SK-N-MC (cell line): Measurements from ENCODE around the gene TCF19.

ENCODE experiments used
- EZH2 ChIP-seq: fragments of 200-600 bp; sonication (generic); IDR thresholded peaks from one replicate; pipeline ENCODE4 v1.6.1; 2017; ENCODE audit warnings: antibody characterized with exemption
- POLR2AphosphoS5 ChIP-seq: IDR thresholded peaks from 2 replicates; pipeline ENCODE4 v1.6.1; 2012; ENCODE audit warnings: mild to moderate bottlenecking, low read depth, low read length, borderline replicate concordance

DNA sequence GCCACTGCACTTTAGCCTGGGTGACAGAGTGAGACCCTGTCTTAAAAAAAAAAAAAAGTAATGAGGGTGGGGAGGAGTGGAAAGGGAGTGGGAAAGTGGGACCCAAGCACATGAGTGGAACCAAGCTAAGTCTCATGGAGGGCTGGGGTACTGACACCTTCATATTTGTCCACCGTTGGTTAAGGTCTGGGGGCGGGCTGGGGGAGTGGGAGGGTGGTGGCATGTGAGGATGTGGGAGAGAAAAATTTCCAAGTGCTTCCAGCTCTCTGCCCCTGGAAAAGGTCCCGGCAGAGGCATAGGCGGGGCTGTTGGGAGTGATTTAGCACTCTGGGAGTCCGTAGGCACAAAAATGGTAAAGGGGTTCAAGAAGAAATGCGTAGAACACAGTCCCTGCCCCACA, 25.6 kb upstream of the TCF19 start:
- TF ChIP-seq EZH2 (no peak), POLR2AphosphoS5 (no peak)
